Right cardiac atrium (tissue), 5 donors: ENCODE measurements around the gene UFD1. TPM values are rescaled to one million over a fixed set of nuclear protein-coding genes. Genes with fewer than 3 reads are reported as not detected.

Source experiments
- ATAC-seq, 2 donors: fragments of 200-7000 bp; cut with Tn5 transposase; one replicate each; pipeline versions ENCODE4 v1.8.0 to v1.9.1; 2020; ENCODE audit warnings: moderate library complexity in 2 of 2, mild to moderate bottlenecking in 1 of 2
- DNase-seq, 3 donors: peaks; one replicate each; pipeline ENCODE4 v3.0.0-alpha.2; 2020
- H3K27ac ChIP-seq: one replicate; pipeline ENCODE4 v1.5.1; 2013; ENCODE audit warnings: mild to moderate bottlenecking, low read length, control low read depth, moderate library complexity
- H3K27me3 ChIP-seq: one replicate; pipeline ENCODE4 v1.6.1; 2013; ENCODE audit not compliant: control insufficient read depth, insufficient read depth
- H3K4me1 ChIP-seq: one replicate; pipeline ENCODE4 v1.6.1; 2013; ENCODE audit warnings: low read length; ENCODE audit not compliant: control insufficient read depth, insufficient read depth
- H3K4me3 ChIP-seq: one replicate; pipeline ENCODE4 v1.5.1; 2013; ENCODE audit warnings: low read length, control low read depth
- H3K9me3 ChIP-seq: one replicate; pipeline ENCODE4 v1.6.1; 2013; ENCODE audit warnings: low read length; ENCODE audit not compliant: control insufficient read depth
- WGBS: extraction: QIAGEN DNeasy Blood & Tissue Kit; methylation state at CpG from one replicate; pipeline ENCODE4 v1.1.7; 2013; 5-methylcytosine and 5-hydroxymethylcytosine counted together
- intact Hi-C, 4 donors: fragments of 100-400 bp; cut with DNase I; formaldehyde crosslinking; loops; one replicate each; pipeline versions ENCODE4 v1.11.0 to v1.14.0; 2022 to 2023
- long read RNA-seq, 4 donors: library from polyadenylated mRNA; unstranded; transcript quantifications; one replicate each; pipeline ENCODE4 v2.0.0, GENCODE V29; 2020 to 2021
- polyA plus RNA-seq: library from polyadenylated mRNA; stranded (reverse); fragments of 200-250 nt; gene quantifications from one replicate; pipeline ENCODE4 v1.2.3, GENCODE V29; 2013
- total RNA-seq, 4 donors: library from RNA; stranded (reverse); fragmentation: NEBNext Ultra II Directional; extraction: Animal tissue kit (Norgen Biotek cat#: 25700); gene quantifications; one replicate each; pipeline ENCODE4 v1.2.1, GENCODE V29; 2021
- donor health status: healthy with polysubstance abuse.
- donor health status: DM: no; HTN: yes; CAD: no.
- donor health status: DM: no; HTN: no; CAD: no.
- donor health status: DM: no; HTN: yes; CAD: no; lungs with severe emphysema.
- donor health status: DM: yes; HTN: yes; CAD: no.

UFD1 gene
- total RNA-seq (10 to 100 TPM; 34.7 to 46.9 (median 42.7) TPM), polyA plus RNA-seq (58.1 TPM)
- long read RNA-seq, donor 1, full-length matches to known transcripts, result 94 of 107 reads
- long read RNA-seq, donor 1, partial matches to known transcripts, result 5 of 107 reads
- long read RNA-seq, donor 1, other reads (novel, unspliced or antisense), result 8 of 107 reads
- long read RNA-seq, donor 2, full-length matches to known transcripts, result 40 of 46 reads
- long read RNA-seq, donor 2, partial matches to known transcripts, result 2 of 46 reads
- long read RNA-seq, donor 2, other reads (novel, unspliced or antisense), result 4 of 46 reads
- long read RNA-seq, donor 3, transcript UFD1-201 (12 exons, 1,814 nt), result major isoform, 117 of 133 reads
- long read RNA-seq, donor 3, partial matches to known transcripts, result 5 of 133 reads
- long read RNA-seq, donor 3, other reads (novel, unspliced or antisense), result 11 of 133 reads
- long read RNA-seq, donor 4, full-length matches to known transcripts, result 34 of 36 reads
- long read RNA-seq, donor 4, partial matches to known transcripts, result 0 of 36 reads
- long read RNA-seq, donor 4, other reads (novel, unspliced or antisense), result 2 of 36 reads

GRCh38 chr22:19478901-19479354 lies at the start of gene UFD1:
Gene UFD1, minus strand, starts transcription at chr22:19479193. Its CDS starts 108 bp downstream, at chr22:19479085.
- intact Hi-C loops, result loop anchor here in 1 of 4 donors (2.0 kb wide), 1 partner anchor 48 kb away; the partner anchor contains the start of gene HIRA
- ATAC-seq, result peak; percentile 87 to 88

GRCh38 chr22:19527861-19528417 lies 48.9 kb upstream of the UFD1 start:
- intact Hi-C loops, result no loop called here
- Histone ChIP-seq H3K9me3 (no peaks in the 10 kb centered on the region), H3K27ac (no peak overlapping the region), H3K4me3 (no peak overlapping the region), H3K4me1 (peaks cover 2% of the 10 kb centered on the region), H3K27me3 (no peaks in the 10 kb centered on the region)
- ATAC-seq, result no peak
- WGBS, result 79% methylated on average over 17 of the region's 17 CpGs
- DNase-seq, result no peak

More at GRCh38 chr22:19478901-19479354, at the start of gene UFD1:
- H3K27me3 ChIP-seq, result no peaks in the 10 kb centered on the region
- under 1% methylated on average over 42 of the region's 42 CpGs for WGBS
- no peaks in the 10 kb centered on the region for H3K9me3 ChIP-seq
- peak within 1 kb of the TSS; percentile 87 for H3K4me3 ChIP-seq
- peak within 1 kb of the TSS; percentile 98 for H3K27ac ChIP-seq
- no peaks in the 10 kb centered on the region for H3K4me1 ChIP-seq
- peak; percentile 89 to 94 (median 92) for DNase-seq

GRCh38 chr22:19527321-19527721 lies 48.3 kb upstream of the UFD1 start:
- intact Hi-C loops, result no loop called here
- DNase-seq, result no peak
- ATAC-seq, result no peak
- WGBS, result 76% methylated on average over 5 of the region's 5 CpGs
- H3K27ac ChIP-seq, result no peak overlapping the region
- no peaks in the 10 kb centered on the region for H3K27me3 ChIP-seq
- H3K4me1 ChIP-seq, result peaks cover 2% of the 10 kb centered on the region
- H3K4me3 ChIP-seq, result no peak overlapping the region
- no peaks in the 10 kb centered on the region for H3K9me3 ChIP-seq

- intact Hi-C loops, result no loop called here
- peaks cover 2% of the 10 kb centered on the region for H3K4me1 ChIP-seq
- H3K27ac ChIP-seq, result no peak overlapping the region
- ATAC-seq (no peak), DNase-seq (no peak)
- no peak overlapping the region for H3K4me3 ChIP-seq
- WGBS, result 87% methylated on average over 7 of the region's 7 CpGs
- H3K27me3 ChIP-seq, result no peaks in the 10 kb centered on the region
- H3K9me3 ChIP-seq, result no peaks in the 10 kb centered on the region
Measured at GRCh38 chr22:19526702-19527111, 47.7 kb upstream of the UFD1 start.

GRCh38 chr22:19526076-19526701 lies 47.2 kb upstream of the UFD1 start:
- DNase-seq (no peak), ATAC-seq (no peak)
- peaks cover 2% of the 10 kb centered on the region for H3K4me1 ChIP-seq
- no peak overlapping the region for H3K27ac ChIP-seq
- WGBS, result 97% methylated on average over 11 of the region's 11 CpGs
- H3K9me3 ChIP-seq, result no peaks in the 10 kb centered on the region
- no peaks in the 10 kb centered on the region for H3K27me3 ChIP-seq
- intact Hi-C loops, result no loop called here
- H3K4me3 ChIP-seq, result no peak overlapping the region

- DNase-seq, result no peak
- no peaks in the 10 kb centered on the region for H3K9me3 ChIP-seq
- H3K27me3 ChIP-seq, result no peaks in the 10 kb centered on the region
- no peak for ATAC-seq
- H3K4me3 ChIP-seq, result no peak overlapping the region
- intact Hi-C loops, result no loop called here
- 57% methylated on average over 3 of the region's 3 CpGs for WGBS
- H3K27ac ChIP-seq, result no peak overlapping the region
- peaks cover 2% of the 10 kb centered on the region for H3K4me1 ChIP-seq
Measured at GRCh38 chr22:19525666-19526065, 46.7 kb upstream of the UFD1 start.

GRCh38 chr22:19525116-19525660 lies 46.2 kb upstream of the UFD1 start:
- peak; percentile 5 to 8 for ATAC-seq
- WGBS, result 66% methylated on average over 15 of the region's 15 CpGs
- peak in 2 of 3 donors; percentile 60 to 61 for DNase-seq
- H3K27me3 ChIP-seq, result no peaks in the 10 kb centered on the region
- H3K9me3 ChIP-seq, result no peaks in the 10 kb centered on the region
- intact Hi-C loops, result no loop called here
- H3K4me3 ChIP-seq, result peak overlapping the region; percentile 39
- H3K27ac ChIP-seq, result peak overlapping the region; percentile 73
- peaks cover 2% of the 10 kb centered on the region for H3K4me1 ChIP-seq

GRCh38 chr22:19524170-19525115 lies 45.5 kb upstream of the UFD1 start, which contains the start of gene CLDN5:
Gene CLDN5, minus strand, starts transcription at chr22:19524410. Its CDS starts 155 bp downstream, at chr22:19524255.
- peak within 1 kb of the TSS; percentile 73 for H3K27ac ChIP-seq
- peak within 1 kb of the TSS; percentile 39 for H3K4me3 ChIP-seq
- DNase-seq (peak in 2 of 3 donors; percentile 34 to 80), ATAC-seq (peak; percentile 30 to 61)
- peaks cover 2% of the 10 kb centered on the region for H3K4me1 ChIP-seq
- intact Hi-C loops, result no loop called here
- H3K27me3 ChIP-seq, result no peaks in the 10 kb centered on the region
- H3K9me3 ChIP-seq, result no peaks in the 10 kb centered on the region
- WGBS, result 2% methylated on average over 69 of the region's 69 CpGs

- DNase-seq (no peak), ATAC-seq (peak in 1 of 2 donors; percentile 21)
- Histone ChIP-seq H3K27ac (peak overlapping the region; percentile 2), H3K27me3 (no peaks in the 10 kb centered on the region), H3K4me1 (peaks cover 2% of the 10 kb centered on the region), H3K4me3 (peak overlapping the region; percentile 39), H3K9me3 (no peaks in the 10 kb centered on the region)
- intact Hi-C loops, result no loop called here
- 2% methylated on average over 99 of the region's 99 CpGs for WGBS
Measured at GRCh38 chr22:19523240-19524169, 44.5 kb upstream of the UFD1 start.
